ENCODE measurements around the gene CKAP4.

The CKAP4 gene

DNA sequence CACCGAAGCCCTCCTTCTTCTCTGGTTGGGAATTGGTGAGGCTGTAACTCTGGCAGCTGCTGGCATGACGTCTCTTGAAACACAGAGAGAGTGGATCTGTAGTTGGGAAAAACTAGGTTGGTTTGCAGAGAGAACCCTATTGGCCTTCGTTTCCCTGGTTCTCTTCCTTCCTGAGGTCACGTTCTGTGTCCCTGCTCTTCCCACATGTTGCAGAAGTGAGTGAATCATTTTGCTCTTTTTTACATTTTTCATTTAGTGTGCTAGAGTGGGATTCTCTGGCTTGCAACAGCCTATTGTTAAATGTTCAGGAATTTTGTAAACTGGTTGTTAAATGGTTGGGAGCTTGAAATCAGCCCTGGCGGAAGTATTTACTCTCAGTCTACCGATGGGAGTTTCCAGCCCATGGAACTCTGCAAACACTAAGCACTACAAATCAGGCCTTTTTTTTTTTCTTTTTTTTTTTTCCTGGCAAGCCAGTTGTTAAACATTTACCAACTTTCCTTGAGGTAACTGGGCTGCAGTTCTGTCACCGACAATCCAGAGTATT lies 26.8 kb upstream of the CKAP4 start:
- Histone ChIP-seq H4K20me1 (ENCODE audit: control insufficient read depth, insufficient read depth, low read depth, low read length) (no peaks in the 10 kb centered on the region), H3K27me3 (ENCODE audit: control insufficient read depth, low read length) (no peaks in the 10 kb centered on the region), H3K79me2 (ENCODE audit: control insufficient read depth, low read length) (no peaks in the 10 kb centered on the region), H3F3A (ENCODE audit: control insufficient read depth, insufficient read depth) (no peaks in the 10 kb centered on the region), H3K9me2 (replicated peaks; ENCODE audit: control insufficient read depth, low read length) (no peaks in the 10 kb centered on the region), H3K4me1 (ENCODE audit: control insufficient read depth, low read length) (no peaks in the 10 kb centered on the region), H3K9me3 (ENCODE audit: control insufficient read depth, insufficient read depth, low read length) (no peaks in the 10 kb centered on the region), H3K4me2 (ENCODE audit: low read length) (no peak overlapping the region), H3K4me3 (ENCODE audit: low read length) (no peak overlapping the region), H3K27ac (ENCODE audit: low read depth, low read length) (no peak overlapping the region), H3K36me3 (ENCODE audit: control insufficient read depth, low read length) (no peaks in the 10 kb centered on the region)
- TF ChIP-seq, protein P1, sequence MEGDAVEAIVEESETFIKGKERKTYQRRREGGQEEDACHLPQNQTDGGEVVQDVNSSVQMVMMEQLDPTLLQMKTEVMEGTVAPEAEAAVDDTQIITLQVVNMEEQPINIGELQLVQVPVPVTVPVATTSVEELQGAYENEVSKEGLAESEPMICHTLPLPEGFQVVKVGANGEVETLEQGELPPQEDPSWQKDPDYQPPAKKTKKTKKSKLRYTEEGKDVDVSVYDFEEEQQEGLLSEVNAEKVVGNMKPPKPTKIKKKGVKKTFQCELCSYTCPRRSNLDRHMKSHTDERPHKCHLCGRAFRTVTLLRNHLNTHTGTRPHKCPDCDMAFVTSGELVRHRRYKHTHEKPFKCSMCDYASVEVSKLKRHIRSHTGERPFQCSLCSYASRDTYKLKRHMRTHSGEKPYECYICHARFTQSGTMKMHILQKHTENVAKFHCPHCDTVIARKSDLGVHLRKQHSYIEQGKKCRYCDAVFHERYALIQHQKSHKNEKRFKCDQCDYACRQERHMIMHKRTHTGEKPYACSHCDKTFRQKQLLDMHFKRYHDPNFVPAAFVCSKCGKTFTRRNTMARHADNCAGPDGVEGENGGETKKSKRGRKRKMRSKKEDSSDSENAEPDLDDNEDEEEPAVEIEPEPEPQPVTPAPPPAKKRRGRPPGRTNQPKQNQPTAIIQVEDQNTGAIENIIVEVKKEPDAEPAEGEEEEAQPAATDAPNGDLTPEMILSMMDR (IDR thresholded peaks at IDR 0.05; ENCODE audit: low read depth, low read length, poor library complexity, severe bottlenecking): no peak
- no peak for TF ChIP-seq EZH2phosphoT487 (IDR thresholded peaks at IDR 0.05; ENCODE audit: borderline replicate concordance, low read length)

DNA sequence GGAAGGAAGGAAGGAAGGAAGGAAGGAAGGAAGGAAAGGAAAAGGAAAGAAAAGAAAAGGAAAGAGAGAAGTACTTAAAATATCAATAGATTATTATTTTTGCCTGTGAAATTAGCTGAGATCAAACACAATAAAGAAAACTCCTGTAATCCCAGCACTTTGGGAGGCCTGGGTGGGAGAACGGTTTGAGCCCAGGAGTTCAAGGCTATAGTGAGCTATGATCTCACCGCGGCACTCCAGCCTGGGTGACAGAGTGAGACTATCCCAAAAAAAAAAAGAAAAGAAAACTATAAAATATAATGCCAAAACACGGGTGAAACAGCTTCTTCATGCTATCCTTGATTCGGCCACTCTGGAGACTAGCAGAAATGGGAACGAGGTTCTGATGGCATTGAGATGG lies 26.2 kb upstream of the CKAP4 start:
- H3K9me2 ChIP-seq (replicated peaks; ENCODE audit: control insufficient read depth, low read length): no peaks in the 10 kb centered on the region
- H3K4me1 ChIP-seq (ENCODE audit: control insufficient read depth, low read length): no peaks in the 10 kb centered on the region
- H3K4me3 ChIP-seq (ENCODE audit: low read length): no peak overlapping the region
- no peak overlapping the region for H3K4me2 ChIP-seq (ENCODE audit: low read length)
- H3K27ac ChIP-seq (ENCODE audit: low read depth, low read length): no peak overlapping the region
- no peaks in the 10 kb centered on the region for H3K27me3 ChIP-seq (ENCODE audit: control insufficient read depth, low read length)
- H3K79me2 ChIP-seq (ENCODE audit: control insufficient read depth, low read length): no peaks in the 10 kb centered on the region
- no peaks in the 10 kb centered on the region for H4K20me1 ChIP-seq (ENCODE audit: control insufficient read depth, insufficient read depth, low read depth, low read length)
- TF ChIP-seq, protein P1 (IDR thresholded peaks at IDR 0.05; ENCODE audit: low read depth, low read length, poor library complexity, severe bottlenecking): no peak
- no peak for TF ChIP-seq EZH2phosphoT487 (IDR thresholded peaks at IDR 0.05; ENCODE audit: borderline replicate concordance, low read length)
- no peaks in the 10 kb centered on the region for H3K36me3 ChIP-seq (ENCODE audit: control insufficient read depth, low read length)
- no peaks in the 10 kb centered on the region for H3F3A ChIP-seq (ENCODE audit: control insufficient read depth, insufficient read depth)
- H3K9me3 ChIP-seq (ENCODE audit: control insufficient read depth, insufficient read depth, low read length): no peaks in the 10 kb centered on the region

DNA sequence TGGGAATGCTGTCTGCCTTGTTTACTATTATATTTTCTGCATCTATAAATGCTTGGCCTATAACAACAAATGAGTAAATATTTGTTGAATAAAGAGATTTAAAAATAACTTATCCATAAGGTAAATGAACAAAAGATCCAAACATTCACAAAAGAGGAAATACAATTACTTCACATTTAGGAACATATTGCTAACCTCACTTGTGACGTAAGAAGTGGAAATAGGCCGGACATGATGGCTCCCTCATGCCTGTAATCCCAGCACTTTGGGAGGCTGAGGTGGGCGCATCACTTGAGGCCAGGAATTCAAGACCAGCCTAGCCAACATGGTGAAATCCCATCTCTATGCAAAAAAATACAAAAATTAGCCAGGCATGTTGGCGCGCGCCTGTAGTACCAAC lies 25.7 kb upstream of the CKAP4 start:
- Histone ChIP-seq H3K9me2 (replicated peaks; ENCODE audit: control insufficient read depth, low read length) (no peaks in the 10 kb centered on the region), H3K4me1 (ENCODE audit: control insufficient read depth, low read length) (no peaks in the 10 kb centered on the region), H3K4me3 (ENCODE audit: low read length) (no peak overlapping the region), H3F3A (ENCODE audit: control insufficient read depth, insufficient read depth) (no peaks in the 10 kb centered on the region), H3K9me3 (ENCODE audit: control insufficient read depth, insufficient read depth, low read length) (no peaks in the 10 kb centered on the region), H3K36me3 (ENCODE audit: control insufficient read depth, low read length) (no peaks in the 10 kb centered on the region), H3K27ac (ENCODE audit: low read depth, low read length) (no peak overlapping the region), H3K79me2 (ENCODE audit: control insufficient read depth, low read length) (no peaks in the 10 kb centered on the region), H3K4me2 (ENCODE audit: low read length) (no peak overlapping the region), H4K20me1 (ENCODE audit: control insufficient read depth, insufficient read depth, low read depth, low read length) (no peaks in the 10 kb centered on the region), H3K27me3 (ENCODE audit: control insufficient read depth, low read length) (no peaks in the 10 kb centered on the region)
- TF ChIP-seq, protein P1 (IDR thresholded peaks at IDR 0.05; ENCODE audit: low read depth, low read length, poor library complexity, severe bottlenecking): no peak
- no peak for TF ChIP-seq EZH2phosphoT487 (IDR thresholded peaks at IDR 0.05; ENCODE audit: borderline replicate concordance, low read length)

Measured in DOHH2 (cell line).